ENCODE results near the gene PPP2R3B. TPM values are rescaled to one million over a fixed set of nuclear protein-coding genes. Genes with fewer than 3 reads are reported as not detected.
"Not testable (repeated sequence)": the region's sequence is repeated elsewhere in the genome, so short reads cannot be mapped to it uniquely, and the experiment has no call there.

PPP2R3B gene
- total and polyA plus RNA-seq, 11 donors, result 60.9 to 186 (median 113) TPM

DNA sequence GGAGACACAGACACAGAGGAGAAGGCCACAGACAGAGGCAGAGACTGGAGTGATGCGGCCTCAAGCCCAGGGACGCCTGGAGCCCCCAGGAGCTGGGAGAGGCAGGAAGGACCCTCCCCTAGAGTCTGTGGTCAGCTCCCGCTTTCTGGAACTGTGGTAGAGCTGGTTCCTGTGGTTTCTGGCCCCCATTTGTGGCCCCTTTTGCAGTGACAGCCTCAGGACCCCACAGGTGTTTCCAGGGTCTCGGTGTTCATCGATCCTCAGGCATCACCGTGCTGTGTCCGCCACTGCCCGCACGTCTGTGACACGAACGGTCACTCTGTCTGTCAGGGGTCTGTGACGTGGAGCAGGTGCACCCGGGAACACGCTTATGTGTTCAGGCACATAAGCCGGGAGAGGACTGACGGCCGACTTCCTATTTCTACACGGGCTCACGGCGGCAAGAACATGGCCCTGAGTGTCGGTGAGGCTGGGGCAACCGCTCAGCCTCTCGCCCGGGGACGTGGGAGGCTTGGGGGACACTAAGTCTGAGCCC is 76.0 kb downstream of the PPP2R3B start:
- WGBS, 4 donors, result 91 to 98% (median 94%) methylated on average over 16 to 25 of the region's 25 CpGs
- Histone ChIP-seq H3K4me3 (no peak overlapping the region), H3K4me1 (no peaks in the 10 kb centered on the region), H3K9me3 (peaks cover 0 to 3% (median 0%) of the 10 kb centered on the region in 12 donors), H3K27ac (no peak overlapping the region), H3K36me3 (peaks cover 0 to 87% (median 82%) of the 10 kb centered on the region in 9 donors), H3K27me3 (no peaks in the 10 kb centered on the region)
- DNase-seq (peak in 4 of 5 donors; percentile 8 to 27 (median 16)), ATAC-seq (no peak)
- TF ChIP-seq, protein P1, sequence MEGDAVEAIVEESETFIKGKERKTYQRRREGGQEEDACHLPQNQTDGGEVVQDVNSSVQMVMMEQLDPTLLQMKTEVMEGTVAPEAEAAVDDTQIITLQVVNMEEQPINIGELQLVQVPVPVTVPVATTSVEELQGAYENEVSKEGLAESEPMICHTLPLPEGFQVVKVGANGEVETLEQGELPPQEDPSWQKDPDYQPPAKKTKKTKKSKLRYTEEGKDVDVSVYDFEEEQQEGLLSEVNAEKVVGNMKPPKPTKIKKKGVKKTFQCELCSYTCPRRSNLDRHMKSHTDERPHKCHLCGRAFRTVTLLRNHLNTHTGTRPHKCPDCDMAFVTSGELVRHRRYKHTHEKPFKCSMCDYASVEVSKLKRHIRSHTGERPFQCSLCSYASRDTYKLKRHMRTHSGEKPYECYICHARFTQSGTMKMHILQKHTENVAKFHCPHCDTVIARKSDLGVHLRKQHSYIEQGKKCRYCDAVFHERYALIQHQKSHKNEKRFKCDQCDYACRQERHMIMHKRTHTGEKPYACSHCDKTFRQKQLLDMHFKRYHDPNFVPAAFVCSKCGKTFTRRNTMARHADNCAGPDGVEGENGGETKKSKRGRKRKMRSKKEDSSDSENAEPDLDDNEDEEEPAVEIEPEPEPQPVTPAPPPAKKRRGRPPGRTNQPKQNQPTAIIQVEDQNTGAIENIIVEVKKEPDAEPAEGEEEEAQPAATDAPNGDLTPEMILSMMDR (IDR thresholded peaks at IDR 0.05), result no peak
- no peak for TF ChIP-seq POLR2A (IDR thresholded peaks at IDR 0.05)
- intact Hi-C loops (cut with DNase I), result no loop called here

DNA sequence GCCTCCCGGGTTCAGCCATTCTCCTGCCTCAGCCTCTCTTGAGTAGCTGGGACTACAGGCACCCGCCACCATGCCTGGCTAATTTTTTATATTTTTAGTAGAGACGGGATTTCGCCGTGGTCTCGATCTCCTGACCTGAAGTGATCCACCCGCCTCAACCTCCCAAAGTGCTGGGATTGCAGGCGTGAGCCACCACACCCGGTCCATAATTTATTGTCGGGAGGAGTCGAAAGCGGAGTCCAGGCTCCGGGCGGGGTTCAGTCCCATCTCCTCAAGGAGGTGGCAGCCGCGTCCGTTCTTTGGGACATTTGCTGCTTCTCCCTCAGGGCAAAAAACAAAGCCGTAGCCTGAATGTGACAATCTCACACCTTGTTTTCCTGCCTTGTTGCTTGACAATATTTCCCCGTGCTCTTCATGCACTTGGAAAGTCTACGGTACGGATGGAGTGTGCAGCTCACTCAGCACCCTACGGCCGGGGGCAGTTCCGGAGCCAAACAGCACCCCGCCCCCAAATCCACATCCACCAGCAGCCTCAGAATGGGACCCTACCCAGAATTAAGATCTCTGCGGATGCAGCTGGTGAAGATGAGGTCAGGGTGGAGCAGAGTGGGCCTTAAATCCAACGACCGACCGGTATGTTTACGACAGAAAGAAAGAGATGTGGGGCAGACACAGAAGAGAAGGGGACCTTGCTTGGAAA is 77.7 kb downstream of the PPP2R3B start:
- Histone ChIP-seq H3K9me3 (peaks cover 0 to 6% (median 0%) of the 10 kb centered on the region in 12 donors), H3K4me1 (no peaks in the 10 kb centered on the region), H3K27ac (no peak overlapping the region), H3K36me3 (peaks cover 0 to 93% (median 82%) of the 10 kb centered on the region in 9 donors), H3K27me3 (no peaks in the 10 kb centered on the region), H3K4me3 (no peak overlapping the region)
- no peak for ATAC-seq
- DNase-seq, result peak in 3 of 5 donors; percentile 6 to 22 (median 9)
- WGBS, 4 donors, result 95 to 97% (median 96%) methylated on average over 30 of the region's 30 CpGs
- TF ChIP-seq, protein P1 (IDR thresholded peaks at IDR 0.05), result no peak
- no peak for TF ChIP-seq POLR2A (IDR thresholded peaks at IDR 0.05)
- intact Hi-C loops (cut with DNase I), result no loop called here

DNA sequence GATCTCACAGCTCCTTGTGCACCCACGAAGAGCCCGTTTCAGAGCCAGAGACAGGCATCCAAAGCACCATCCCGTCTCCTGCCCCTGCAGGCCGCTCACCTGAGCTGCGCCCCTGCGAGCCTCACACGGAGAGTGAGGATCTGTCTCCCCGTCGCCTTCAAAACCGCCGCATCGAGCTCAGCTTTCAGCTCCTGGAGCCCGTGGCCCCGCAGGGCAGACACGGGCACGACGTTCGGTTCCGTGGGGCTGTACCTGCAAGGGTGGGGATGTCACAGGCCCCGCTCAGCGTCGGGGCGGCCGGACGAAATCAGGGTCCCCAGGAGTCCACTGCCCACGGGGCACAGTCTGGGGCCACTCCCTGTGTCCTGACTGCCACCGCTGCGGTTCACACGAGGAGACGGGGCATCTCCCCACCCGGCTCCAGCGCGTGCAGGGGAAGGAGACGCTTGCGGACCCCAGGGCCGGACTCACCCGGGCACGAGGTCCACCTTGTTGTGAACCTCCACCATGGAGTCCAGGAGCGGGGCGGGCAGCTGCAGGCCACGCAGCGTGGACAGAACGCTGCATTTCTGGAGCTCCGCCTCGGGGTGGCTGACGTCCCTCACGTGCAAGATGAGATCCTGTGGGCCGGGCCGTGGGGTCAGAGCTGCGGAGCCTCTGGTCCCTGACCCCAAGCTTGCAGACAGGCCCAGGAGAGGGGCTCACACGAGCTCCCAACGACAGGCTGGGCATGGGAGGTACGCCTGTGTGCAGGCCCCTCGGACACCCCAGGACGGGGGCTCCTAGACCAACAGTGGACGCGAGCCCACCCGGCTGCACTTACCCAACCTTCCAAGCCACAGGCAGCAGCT is 79.2 kb downstream of the PPP2R3B start:
- Histone ChIP-seq H3K9me3 (peaks cover 0 to 6% (median 0%) of the 10 kb centered on the region in 12 donors), H3K27ac (no peak overlapping the region), H3K4me3 (no peak overlapping the region), H3K27me3 (no peaks in the 10 kb centered on the region), H3K36me3 (peaks cover 0 to 84% (median 72%) of the 10 kb centered on the region in 9 donors), H3K4me1 (no peaks in the 10 kb centered on the region)
- TF ChIP-seq, protein P1 (IDR thresholded peaks at IDR 0.05), result no peak
- no peak for TF ChIP-seq POLR2A (IDR thresholded peaks at IDR 0.05)
- intact Hi-C loops (cut with DNase I), result no loop called here
- 95 to 97% (median 97%) methylated on average over 31 to 58 of the region's 58 CpGs for WGBS, 4 donors
- DNase-seq (peak in 4 of 5 donors; percentile 15 to 61 (median 18)), ATAC-seq (no peak)

DNA sequence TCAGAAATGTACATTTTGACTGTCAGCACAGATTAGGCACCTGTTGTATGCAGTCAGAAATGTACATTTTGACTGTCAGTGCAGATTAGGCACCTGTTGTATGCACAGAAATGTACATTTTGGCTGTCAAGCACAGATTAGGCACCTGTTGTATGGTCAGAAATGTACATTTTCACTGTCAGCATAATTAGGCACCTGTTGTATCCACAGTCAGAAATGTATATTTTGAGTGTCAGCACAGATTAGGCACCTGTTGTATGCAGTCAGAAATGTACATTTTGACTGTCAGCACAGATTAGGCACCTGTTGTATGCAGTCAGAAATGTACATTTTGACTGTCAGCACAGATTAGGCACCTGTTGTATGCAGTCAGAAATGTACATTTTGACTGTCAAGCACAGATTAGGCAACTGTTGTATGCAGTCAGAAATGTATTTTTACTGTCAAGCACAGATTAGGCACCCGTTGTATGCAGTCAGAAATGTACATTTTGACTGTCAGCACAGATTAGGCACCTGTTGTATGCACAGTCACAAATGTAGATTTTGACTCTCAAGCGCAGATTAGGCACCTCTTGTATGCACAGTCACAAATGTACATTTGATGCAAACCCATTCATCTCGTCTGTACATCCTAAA is 80.0 kb downstream of the PPP2R3B start:
- DNase-seq, result peak in 1 of 5 donors; percentile 6
- H3K27me3 ChIP-seq; H3K27ac ChIP-seq; H3K9me3 ChIP-seq; ATAC-seq; H3K4me3 ChIP-seq; intact Hi-C loops (cut with DNase I); H3K4me1 ChIP-seq: not testable (repeated sequence)
- peaks cover 0 to 76% (median 64%) of the 10 kb centered on the region in 9 donors for H3K36me3 ChIP-seq
- WGBS, 4 donors, result 94 to 96% (median 95%) methylated on average over 3 of the region's 3 CpGs

DNA sequence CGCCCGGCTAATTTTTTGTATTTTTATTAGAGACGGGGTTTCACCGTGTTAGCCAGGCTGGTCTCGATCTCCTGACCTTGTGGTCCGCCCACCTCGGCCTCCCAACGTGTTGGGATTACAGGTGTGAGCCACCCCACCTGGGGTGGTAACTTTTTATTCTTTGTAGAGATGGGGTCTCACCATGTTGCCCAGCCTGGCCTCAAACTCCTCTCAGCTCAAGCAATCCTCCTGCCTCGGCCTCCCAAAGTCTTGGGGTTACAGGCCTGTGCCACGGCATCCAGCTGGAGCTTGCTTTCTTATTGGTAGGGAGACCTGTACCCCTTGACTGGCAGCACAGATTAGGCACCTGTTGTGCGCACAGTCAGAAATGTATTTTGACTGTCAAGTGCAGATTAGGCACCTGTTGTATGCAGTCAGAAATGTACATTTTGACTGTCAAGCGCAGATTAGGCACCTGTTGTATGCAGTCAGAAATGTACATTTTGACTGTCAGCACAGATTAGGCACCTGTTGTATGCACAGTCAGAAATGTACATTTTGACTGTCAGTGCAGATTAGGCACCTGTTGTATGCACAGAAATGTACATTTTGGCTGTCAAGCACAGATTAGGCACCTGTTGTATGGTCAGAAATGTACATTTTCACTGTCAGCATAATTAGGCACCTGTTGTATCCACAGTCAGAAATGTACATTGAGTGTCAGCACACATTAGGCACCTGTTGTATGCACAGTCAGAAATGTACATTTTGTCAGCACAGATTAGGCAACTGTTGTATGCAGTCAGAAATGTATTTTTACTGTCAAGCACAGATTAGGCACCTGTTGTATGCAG is 80.7 kb downstream of the PPP2R3B start:
- H3K4me1 ChIP-seq; ATAC-seq; H3K27me3 ChIP-seq; H3K4me3 ChIP-seq; H3K9me3 ChIP-seq; H3K27ac ChIP-seq; intact Hi-C loops (cut with DNase I): not testable (repeated sequence)
- WGBS, 4 donors, result 97 to 99% (median 97%) methylated on average over 12 of the region's 12 CpGs
- peak in 4 of 5 donors; percentile 12 to 23 (median 18) for DNase-seq
- peaks cover 0 to 72% (median 57%) of the 10 kb centered on the region in 9 donors for H3K36me3 ChIP-seq

All from heart left ventricle (tissue), 16 donors.